Measurements from ENCODE around the gene TAF11.
"Not testable (repeated sequence)": the region's sequence is repeated elsewhere in the genome, so short reads cannot be mapped to it uniquely, and the experiment has no call there.

TAF11 gene

DNA sequence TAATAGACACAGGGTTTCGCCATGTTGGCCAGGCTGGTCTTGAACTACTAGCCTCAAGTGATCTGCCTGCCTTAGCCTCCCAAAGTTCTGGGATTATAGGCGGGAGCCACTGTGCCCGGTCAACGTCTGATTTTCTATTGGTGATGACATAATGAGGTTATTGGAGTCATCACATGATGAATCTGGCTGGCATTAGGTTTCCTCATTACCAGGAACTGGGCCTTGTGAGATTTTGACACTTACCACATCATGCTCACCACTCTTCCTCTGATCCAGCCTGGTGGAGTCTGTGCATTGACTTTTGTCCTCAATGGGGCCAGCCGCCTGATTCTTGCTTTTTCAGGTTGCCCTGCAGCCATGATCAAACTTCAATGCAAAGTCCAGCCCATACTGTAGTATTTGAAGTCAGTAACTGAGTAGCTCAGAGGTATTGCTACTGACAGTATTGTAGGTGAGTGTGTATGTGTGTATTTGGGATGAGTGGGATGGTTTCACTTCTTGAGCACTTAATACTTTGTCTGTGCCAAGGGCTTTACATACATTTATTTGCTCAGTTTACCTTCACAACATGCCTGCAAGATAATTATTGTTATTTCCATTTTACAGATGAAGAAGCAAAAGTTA is 17.3 kb upstream of the TAF11 start:
- no peak for DNase-seq

GRCh38 chr6:34901930-34902329 is 14.1 kb upstream of the TAF11 start:
- DNase-seq: no peak

- no peak for DNase-seq
Observed at GRCh38 chr6:34900321-34901031, 12.6 kb upstream of the TAF11 start.

DNA sequence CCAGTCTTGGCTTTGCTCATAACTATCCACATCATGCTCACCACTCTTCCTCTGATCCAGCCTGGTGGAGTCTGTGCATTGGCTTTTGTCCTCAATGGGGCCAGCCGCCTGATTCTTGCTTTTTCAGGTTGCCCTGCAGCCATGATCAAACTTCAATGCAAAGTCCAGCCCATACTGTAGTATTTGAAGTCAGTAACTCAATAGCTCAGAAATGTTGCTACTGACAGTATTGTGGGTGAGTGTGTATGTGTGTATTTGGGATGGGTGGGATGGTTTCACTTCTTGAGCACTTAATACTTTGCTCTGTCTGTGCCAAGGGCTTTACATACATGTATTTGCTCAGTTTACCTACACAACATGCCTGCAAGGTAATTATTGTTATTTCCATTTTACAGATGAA is 11.9 kb upstream of the TAF11 start:
- DNase-seq: not testable (repeated sequence)

- DNase-seq: no peak
Observed at GRCh38 chr6:34897716-34898115, 9.9 kb upstream of the TAF11 start.

DNA sequence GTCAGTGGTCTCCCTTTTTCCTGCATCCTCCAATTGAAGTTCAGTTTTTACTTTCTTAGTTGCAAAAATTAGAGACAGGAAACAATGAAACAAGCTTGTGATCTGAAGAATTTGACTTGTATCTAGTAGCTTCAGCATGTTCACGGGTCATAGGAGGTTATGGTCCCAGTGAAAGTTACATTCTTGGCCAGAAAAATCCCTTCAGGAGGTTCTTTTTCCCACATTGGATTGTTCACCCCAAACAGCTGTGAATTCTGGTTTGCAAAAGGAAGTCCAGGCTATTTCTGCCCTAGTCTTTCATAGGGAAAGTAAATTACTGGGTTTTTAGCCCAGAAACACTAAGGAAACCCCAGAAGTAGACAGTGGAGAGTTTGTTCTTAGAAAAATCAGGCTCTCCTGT is 9.3 kb upstream of the TAF11 start:
- no peak for DNase-seq

- no peak for DNase-seq
Observed at GRCh38 chr6:34894693-34895092, 6.9 kb upstream of the TAF11 start.

DNA sequence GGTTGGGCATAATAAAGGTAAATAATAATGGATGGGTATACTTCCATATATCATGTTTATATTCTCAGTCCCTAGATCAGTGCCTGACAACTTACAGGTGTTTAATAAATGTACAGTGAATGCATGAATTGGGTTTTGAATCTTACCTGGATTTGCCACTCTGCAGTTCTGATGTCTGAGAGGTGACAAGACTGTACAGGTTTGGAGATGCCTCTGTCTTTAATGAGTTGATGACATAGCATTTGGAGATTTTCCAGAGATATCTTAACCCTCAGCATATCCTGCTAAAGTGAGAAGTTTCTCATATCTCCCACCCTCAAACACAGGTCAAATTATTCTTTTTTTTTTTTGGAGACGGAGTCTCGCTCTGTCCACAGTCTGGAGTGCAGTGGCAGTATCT is 3.5 kb upstream of the TAF11 start:
- DNase-seq: no peak

DNA sequence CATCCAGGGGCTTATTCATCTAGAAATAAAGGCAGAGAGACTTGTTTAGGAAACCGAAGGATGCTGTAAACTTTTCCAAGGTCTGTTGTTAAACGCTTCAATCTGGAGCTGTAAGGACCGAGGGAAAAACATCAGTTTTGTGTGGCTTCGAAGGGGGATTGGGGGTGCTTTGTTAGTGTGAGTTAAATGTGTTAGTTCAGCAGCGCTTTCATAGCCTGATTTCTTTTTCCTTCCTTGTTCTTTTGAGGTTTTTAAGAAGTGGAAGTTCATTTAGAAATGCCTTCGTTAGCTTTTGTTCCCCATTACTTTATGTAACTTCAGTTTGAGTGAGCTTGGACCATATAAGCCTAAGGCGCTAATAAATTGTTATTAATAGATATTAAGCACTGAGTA is 2.7 kb upstream of the TAF11 start:
- no peak for DNase-seq

GRCh38 chr6:34888874-34889555 is 1.2 kb upstream of the TAF11 start, which contains the start of gene ANKS1A:
Gene ANKS1A (plus strand): TSS chr6:34889255. CDS start chr6:34889403, 148 bp downstream.
- peak; percentile 89 for DNase-seq

- DNase-seq: no peak
Observed at GRCh38 chr6:34888514-34888856, 643 bp upstream of the TAF11 start.

GRCh38 chr6:34885837-34886236 is 2.0 kb downstream of the TAF11 start:
- DNase-seq: not testable (repeated sequence)

- DNase-seq: no peak
Observed at GRCh38 chr6:34884996-34885395, 2.8 kb downstream of the TAF11 start.

DNA sequence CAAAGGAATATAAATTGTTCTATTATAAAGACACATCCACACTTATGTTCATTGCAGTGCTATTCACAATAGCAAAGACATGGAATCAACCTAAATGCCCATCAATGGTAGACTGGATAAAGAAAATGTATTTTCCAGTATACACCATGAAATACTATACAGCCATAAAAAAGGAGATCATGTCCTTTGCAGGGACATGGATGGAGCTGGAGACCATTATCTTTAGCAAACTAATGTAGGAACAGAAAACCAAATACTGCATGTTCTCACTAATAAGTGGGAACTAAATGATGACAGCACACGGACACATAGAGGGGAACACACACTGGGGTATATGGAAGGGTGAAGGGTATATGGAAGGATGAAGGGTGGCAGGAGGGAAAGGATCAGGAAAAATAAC is 3.8 kb downstream of the TAF11 start:
- not testable (repeated sequence) for DNase-seq

GRCh38 chr6:34877869-34878485 is 9.9 kb downstream of the TAF11 start:
- DNase-seq: no peak

DNA sequence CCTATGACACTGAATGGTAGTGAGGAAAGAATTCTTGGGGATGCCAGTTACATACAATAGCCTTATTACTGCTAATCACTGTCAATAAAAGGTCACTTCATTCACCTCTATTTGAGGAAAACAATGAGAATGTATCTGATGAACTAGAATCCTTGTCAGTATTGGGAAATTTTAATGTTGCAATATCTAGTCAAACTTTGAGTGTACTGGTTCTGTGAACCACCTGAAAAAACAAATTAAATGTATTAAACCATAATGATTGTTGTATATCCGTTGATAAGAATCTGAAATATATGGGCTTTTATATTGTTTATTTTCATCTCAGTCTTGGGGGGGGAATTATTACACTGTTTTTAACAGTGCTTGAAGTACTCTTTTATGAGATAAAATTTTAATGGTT is 10.6 kb downstream of the TAF11 start:
- DNase-seq: no peak

DNA sequence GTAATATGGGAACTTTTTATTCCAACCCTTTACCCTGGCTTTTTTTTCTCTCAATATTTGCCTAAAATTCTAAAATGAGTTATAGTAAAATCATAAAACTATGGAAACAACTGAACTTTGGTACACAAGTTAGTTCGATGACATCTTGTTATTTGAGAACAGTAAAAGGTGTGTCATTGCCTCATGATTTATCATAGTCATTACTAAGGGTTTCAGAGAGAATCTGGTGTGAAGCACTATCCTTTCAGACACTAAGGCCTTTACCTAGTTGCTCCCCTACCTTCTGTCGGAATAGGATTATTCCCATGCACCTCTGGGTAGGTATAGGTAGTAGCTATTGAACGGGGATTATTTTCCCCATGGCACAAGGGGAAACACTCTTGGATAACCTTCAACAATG is 11.4 kb downstream of the TAF11 start:
- DNase-seq: no peak

GRCh38 chr6:34875292-34876213 is 12.3 kb downstream of the TAF11 start:
- DNase-seq: no peak

- DNase-seq: no peak
Observed at GRCh38 chr6:34872332-34872731, 15.5 kb downstream of the TAF11 start.

- DNase-seq: no peak
Observed at GRCh38 chr6:34871853-34872252, 16.0 kb downstream of the TAF11 start.

- no peak for DNase-seq
Observed at GRCh38 chr6:34867484-34867883, 20.4 kb downstream of the TAF11 start.

GRCh38 chr6:34866509-34866908 is 21.3 kb downstream of the TAF11 start:
- DNase-seq: no peak

DNA sequence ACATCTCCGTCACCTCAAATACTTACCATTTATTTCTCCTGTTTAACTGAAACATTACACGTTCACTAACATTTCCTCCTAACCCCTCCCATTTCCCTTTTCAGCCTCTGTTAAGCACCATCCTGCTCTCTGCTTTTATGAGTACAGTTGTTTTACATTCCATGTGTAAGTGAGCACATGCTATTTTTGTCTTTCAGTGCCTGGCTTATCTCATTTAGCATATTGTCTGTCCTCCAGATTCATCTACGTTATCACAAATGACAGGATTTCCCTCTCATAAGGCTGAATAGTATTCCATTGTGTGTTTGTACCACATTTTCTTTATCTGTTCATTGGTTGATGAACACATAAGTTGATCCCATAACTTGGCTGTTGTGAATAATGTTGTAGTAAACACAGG is 22.7 kb downstream of the TAF11 start:
- DNase-seq: no peak
